ENCODE data around the gene MGAT4D. TPM values are rescaled to one million over a fixed set of nuclear protein-coding genes. Genes with fewer than 3 reads are reported as not detected.

MGAT4D gene
- total and polyA plus RNA-seq, 2 experiments from 2014 or later, result not detected

GRCh38 chr4:140450352-140450751 lies 47.7 kb downstream of the MGAT4D start (continued):
- TF ChIP-seq, protein P1, sequence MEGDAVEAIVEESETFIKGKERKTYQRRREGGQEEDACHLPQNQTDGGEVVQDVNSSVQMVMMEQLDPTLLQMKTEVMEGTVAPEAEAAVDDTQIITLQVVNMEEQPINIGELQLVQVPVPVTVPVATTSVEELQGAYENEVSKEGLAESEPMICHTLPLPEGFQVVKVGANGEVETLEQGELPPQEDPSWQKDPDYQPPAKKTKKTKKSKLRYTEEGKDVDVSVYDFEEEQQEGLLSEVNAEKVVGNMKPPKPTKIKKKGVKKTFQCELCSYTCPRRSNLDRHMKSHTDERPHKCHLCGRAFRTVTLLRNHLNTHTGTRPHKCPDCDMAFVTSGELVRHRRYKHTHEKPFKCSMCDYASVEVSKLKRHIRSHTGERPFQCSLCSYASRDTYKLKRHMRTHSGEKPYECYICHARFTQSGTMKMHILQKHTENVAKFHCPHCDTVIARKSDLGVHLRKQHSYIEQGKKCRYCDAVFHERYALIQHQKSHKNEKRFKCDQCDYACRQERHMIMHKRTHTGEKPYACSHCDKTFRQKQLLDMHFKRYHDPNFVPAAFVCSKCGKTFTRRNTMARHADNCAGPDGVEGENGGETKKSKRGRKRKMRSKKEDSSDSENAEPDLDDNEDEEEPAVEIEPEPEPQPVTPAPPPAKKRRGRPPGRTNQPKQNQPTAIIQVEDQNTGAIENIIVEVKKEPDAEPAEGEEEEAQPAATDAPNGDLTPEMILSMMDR (conservative IDR thresholded peaks at IDR 0.05; ENCODE audit: low read depth in 2 of 2), result no peak

GRCh38 chr4:140448830-140449229 lies 49.3 kb downstream of the MGAT4D start:
- H3K9me2 ChIP-seq (ENCODE audit: insufficient read depth), result no peaks in the 10 kb centered on the region
- no peaks in the 10 kb centered on the region for H4K20me1 ChIP-seq (replicated peaks; ENCODE audit: insufficient read depth)
- Mint-ChIP-seq H3K27ac (no peak overlapping the region), H3K4me3 (no peak overlapping the region), H3K27me3 (ENCODE audit: insufficient read depth, low read depth, poor library complexity) (no peaks in the 10 kb centered on the region), H3K9me3 (no peaks in the 10 kb centered on the region), H3K36me3 (ENCODE audit: low read depth) (no peaks in the 10 kb centered on the region), H3K4me1 (no peaks in the 10 kb centered on the region)
- no peaks in the 10 kb centered on the region for H3K4me1 ChIP-seq (ENCODE audit: insufficient read depth)
- H3K36me3 ChIP-seq (ENCODE audit: insufficient read depth), result no peaks in the 10 kb centered on the region
- DNase-seq (ENCODE audit: low spot score) (no peak), ATAC-seq (no peak)
- no peaks in the 10 kb centered on the region for H3K79me2 ChIP-seq (replicated peaks; ENCODE audit: insufficient read depth)
- no peaks in the 10 kb centered on the region for H3K27me3 ChIP-seq (ENCODE audit: insufficient read depth)
- no peak overlapping the region for H3K4me2 ChIP-seq
- H3K27ac ChIP-seq (ENCODE audit: low read depth), result no peak overlapping the region
- no peak overlapping the region for H2AFZ ChIP-seq
- H3K4me3 ChIP-seq, result no peak overlapping the region
- no peaks in the 10 kb centered on the region for H3F3A ChIP-seq (replicated peaks; ENCODE audit: low read depth)
- no peak for TF ChIP-seq NANOG (IDR thresholded peaks at IDR 0.05; ENCODE audit: borderline replicate concordance)
- no peak for TF ChIP-seq ETS1 (IDR thresholded peaks at IDR 0.05)
- TF ChIP-seq ZNF331 (CRISPR knock-in tag; IDR thresholded peaks at IDR 0.05; ENCODE audit: low read depth), result no peak
- TF ChIP-seq, protein P2, sequence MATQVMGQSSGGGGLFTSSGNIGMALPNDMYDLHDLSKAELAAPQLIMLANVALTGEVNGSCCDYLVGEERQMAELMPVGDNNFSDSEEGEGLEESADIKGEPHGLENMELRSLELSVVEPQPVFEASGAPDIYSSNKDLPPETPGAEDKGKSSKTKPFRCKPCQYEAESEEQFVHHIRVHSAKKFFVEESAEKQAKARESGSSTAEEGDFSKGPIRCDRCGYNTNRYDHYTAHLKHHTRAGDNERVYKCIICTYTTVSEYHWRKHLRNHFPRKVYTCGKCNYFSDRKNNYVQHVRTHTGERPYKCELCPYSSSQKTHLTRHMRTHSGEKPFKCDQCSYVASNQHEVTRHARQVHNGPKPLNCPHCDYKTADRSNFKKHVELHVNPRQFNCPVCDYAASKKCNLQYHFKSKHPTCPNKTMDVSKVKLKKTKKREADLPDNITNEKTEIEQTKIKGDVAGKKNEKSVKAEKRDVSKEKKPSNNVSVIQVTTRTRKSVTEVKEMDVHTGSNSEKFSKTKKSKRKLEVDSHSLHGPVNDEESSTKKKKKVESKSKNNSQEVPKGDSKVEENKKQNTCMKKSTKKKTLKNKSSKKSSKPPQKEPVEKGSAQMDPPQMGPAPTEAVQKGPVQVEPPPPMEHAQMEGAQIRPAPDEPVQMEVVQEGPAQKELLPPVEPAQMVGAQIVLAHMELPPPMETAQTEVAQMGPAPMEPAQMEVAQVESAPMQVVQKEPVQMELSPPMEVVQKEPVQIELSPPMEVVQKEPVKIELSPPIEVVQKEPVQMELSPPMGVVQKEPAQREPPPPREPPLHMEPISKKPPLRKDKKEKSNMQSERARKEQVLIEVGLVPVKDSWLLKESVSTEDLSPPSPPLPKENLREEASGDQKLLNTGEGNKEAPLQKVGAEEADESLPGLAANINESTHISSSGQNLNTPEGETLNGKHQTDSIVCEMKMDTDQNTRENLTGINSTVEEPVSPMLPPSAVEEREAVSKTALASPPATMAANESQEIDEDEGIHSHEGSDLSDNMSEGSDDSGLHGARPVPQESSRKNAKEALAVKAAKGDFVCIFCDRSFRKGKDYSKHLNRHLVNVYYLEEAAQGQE (IDR thresholded peaks at IDR 0.05; ENCODE audit: unreplicated experiment), result no peak
- TF ChIP-seq CREB1 (CRISPR knock-in tag; IDR thresholded peaks at IDR 0.05; ENCODE audit: low read depth), result no peak
- TF ChIP-seq EZH2 (IDR thresholded peaks at IDR 0.05; ENCODE audit: low read depth, unreplicated experiment), result no peak
- TF ChIP-seq, protein P1 (conservative IDR thresholded peaks at IDR 0.05; ENCODE audit: low read depth in 2 of 2), result no peak
- no peak for TF ChIP-seq STAT1 (IDR thresholded peaks at IDR 0.05; ENCODE audit: unreplicated experiment)
- no peak for TF ChIP-seq JUNB (IDR thresholded peaks at IDR 0.05; ENCODE audit: unreplicated experiment)
- TF ChIP-seq ZNF114 (CRISPR knock-in tag; IDR thresholded peaks at IDR 0.05), result no peak
- TF ChIP-seq POLR2AphosphoS5 (IDR thresholded peaks at IDR 0.05; ENCODE audit: low read depth), result no peak

All from GM23338 (cell line).